ENCODE data around the gene GABBR1. TPM values are rescaled to one million over a fixed set of nuclear protein-coding genes. Genes with fewer than 3 reads are reported as not detected.

The GABBR1 gene
- total RNA-seq, 3 donors from 2014 or later: 26.1 to 49.2 (median 48.4) TPM

DNA sequence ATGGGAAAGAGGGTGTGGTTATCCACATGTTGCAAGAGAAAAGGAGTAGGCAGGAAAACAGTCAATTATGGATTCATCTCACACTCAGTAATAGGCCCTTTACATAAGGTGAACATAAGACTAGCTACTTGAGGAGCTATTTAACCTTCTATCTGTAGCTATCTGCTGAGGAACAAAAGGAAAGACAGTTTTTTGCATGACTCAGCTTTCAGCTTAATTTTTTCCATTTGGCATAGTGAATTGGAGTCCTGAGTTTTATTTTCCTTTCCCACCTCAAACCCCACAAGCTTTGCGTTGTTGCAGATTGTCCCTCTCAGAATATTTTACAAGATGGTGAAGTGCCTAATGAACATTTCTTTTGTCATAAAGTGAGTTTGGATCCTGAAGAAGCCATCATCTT, 105.9 kb downstream of the GABBR1 start:
- H3K9me3 ChIP-seq: no peaks in the 10 kb centered on the region
- intact Hi-C loops (cut with DNase I; ENCODE audit: low total_unique reads): no loop called here
- no peak overlapping the region for H3K27ac ChIP-seq
- H3K4me1 ChIP-seq: no peaks in the 10 kb centered on the region
- no peaks in the 10 kb centered on the region for H3K27me3 ChIP-seq
- no peak for DNase-seq (ENCODE audit: low spot score in 2 of 2)
- H3K4me3 ChIP-seq: no peak overlapping the region
- no peaks in the 10 kb centered on the region for H3K36me3 ChIP-seq
- TF ChIP-seq CTCF (IDR thresholded peaks at IDR 0.05) (no peak), POLR2A (IDR thresholded peaks at IDR 0.05) (no peak), POLR2AphosphoS5 (IDR thresholded peaks at IDR 0.05) (no peak)

DNA sequence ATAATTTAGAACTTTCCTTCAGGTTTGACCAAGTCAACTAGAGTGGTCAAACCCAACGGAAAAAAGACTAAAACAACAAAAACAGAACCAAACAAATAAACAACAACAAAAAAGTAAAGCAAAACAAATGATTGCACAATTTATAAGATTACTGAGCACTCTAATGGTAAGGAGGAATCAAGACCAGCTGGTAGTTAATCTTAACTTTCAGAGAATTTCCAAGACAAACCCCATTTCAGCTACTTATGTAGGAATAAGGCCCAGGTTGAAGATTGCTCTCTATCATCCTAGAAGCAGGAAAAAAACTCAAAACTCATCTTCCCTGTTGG, 107.7 kb downstream of the GABBR1 start:
- no peaks in the 10 kb centered on the region for H3K27me3 ChIP-seq
- no peak for DNase-seq (ENCODE audit: low spot score in 2 of 2)
- no peak overlapping the region for H3K4me3 ChIP-seq
- no peaks in the 10 kb centered on the region for H3K4me1 ChIP-seq
- intact Hi-C loops (cut with DNase I; ENCODE audit: low total_unique reads): no loop called here
- no peaks in the 10 kb centered on the region for H3K9me3 ChIP-seq
- H3K27ac ChIP-seq: no peak overlapping the region
- TF ChIP-seq CTCF (IDR thresholded peaks at IDR 0.05) (no peak), POLR2A (IDR thresholded peaks at IDR 0.05) (no peak), POLR2AphosphoS5 (IDR thresholded peaks at IDR 0.05) (no peak)
- no peaks in the 10 kb centered on the region for H3K36me3 ChIP-seq

DNA sequence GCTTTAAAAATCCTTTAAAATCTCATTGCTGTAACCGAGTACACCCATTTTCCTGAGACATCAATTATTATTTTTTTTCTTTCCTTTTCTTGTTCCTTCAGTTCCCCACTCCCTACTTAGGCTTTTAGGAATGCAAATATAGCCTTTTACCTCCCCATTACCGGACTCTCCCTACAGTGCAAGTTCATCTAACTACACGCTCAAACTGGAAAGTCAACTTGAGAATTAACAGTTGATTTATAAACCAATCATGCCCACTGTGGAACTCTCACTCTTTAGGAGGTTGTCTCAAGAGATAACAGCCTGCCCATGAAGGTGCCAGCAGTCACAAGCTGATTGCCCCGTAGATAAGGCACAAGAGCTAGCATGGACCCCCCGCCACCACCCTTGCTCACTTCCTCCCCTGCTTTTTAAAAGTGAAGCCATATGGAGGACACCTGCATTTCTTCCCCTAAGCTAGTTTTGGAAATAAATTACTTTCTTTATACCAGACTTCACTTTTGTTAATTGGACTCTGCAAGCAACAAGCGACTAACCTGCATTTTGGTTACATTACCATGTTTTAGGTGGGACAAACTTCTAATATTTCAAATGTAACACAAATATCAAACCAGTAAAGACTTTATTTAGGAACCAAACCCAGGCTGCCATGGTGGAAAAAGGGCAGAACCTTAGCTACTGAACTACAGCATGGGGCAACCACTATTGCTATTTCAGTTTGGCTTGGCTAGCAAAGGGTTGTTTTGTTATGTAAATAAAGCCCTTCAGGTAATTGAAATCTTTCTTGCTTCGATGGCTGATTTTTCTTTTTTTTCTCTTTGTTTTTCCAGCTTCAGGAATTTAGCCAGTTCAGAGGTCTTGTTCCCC, 108.3 kb downstream of the GABBR1 start:
- H3K9me3 ChIP-seq: no peaks in the 10 kb centered on the region
- DNase-seq (ENCODE audit: low spot score in 2 of 2): no peak
- intact Hi-C loops (cut with DNase I; ENCODE audit: low total_unique reads): no loop called here
- no peaks in the 10 kb centered on the region for H3K27me3 ChIP-seq
- TF ChIP-seq CTCF (IDR thresholded peaks at IDR 0.05) (no peak), POLR2AphosphoS5 (IDR thresholded peaks at IDR 0.05) (no peak)
- no peaks in the 10 kb centered on the region for H3K4me1 ChIP-seq
- no peak overlapping the region for H3K4me3 ChIP-seq
- H3K27ac ChIP-seq: no peak overlapping the region
- no peaks in the 10 kb centered on the region for H3K36me3 ChIP-seq

- intact Hi-C loops (cut with DNase I; ENCODE audit: low total_unique reads): no loop called here
- TF ChIP-seq POLR2A (IDR thresholded peaks at IDR 0.05) (no peak), CTCF (IDR thresholded peaks at IDR 0.05) (no peak), POLR2AphosphoS5 (IDR thresholded peaks at IDR 0.05) (no peak)
Observed at GRCh38 chr6:29524044-29524443, 108.9 kb downstream of the GABBR1 start.

DNA sequence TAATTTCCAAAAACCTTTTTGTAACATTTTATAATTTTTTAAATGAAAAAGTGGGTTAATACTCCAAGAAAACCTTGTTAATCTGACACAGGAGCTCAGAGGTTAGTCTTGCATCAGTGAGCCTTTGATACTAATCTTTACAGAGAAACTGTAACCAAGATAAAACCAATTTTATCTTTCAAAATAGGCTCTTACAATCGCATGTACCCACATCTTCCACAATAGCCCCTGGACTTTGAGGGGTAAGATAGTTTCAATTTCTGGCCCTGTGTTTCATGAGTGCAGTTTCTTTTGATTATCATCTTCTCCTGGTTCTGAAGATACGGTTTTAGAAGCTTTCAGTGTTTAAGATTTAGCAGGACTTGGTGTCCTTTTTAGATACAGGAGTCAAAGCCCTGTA, 110.8 kb downstream of the GABBR1 start:
- H3K27me3 ChIP-seq: no peaks in the 10 kb centered on the region
- TF ChIP-seq POLR2AphosphoS5 (IDR thresholded peaks at IDR 0.05) (no peak), POLR2A (IDR thresholded peaks at IDR 0.05) (no peak)
- no peaks in the 10 kb centered on the region for H3K9me3 ChIP-seq
- H3K4me1 ChIP-seq: no peaks in the 10 kb centered on the region
- no peak overlapping the region for H3K27ac ChIP-seq
- intact Hi-C loops (cut with DNase I; ENCODE audit: low total_unique reads): loop anchor here (2.0 kb wide), 1 partner anchor 31 kb away; no protein-coding TSS in a partner anchor
- H3K36me3 ChIP-seq: no peaks in the 10 kb centered on the region
- no peak for DNase-seq (ENCODE audit: low spot score in 2 of 2)
- no peak overlapping the region for H3K4me3 ChIP-seq

More at GRCh38 chr6:29524044-29524443, 108.9 kb downstream of the GABBR1 start:
- DNase-seq (ENCODE audit: low spot score in 2 of 2): no peak
- no peak overlapping the region for H3K27ac ChIP-seq
- no peak overlapping the region for H3K4me3 ChIP-seq
- H3K9me3 ChIP-seq: no peaks in the 10 kb centered on the region
- H3K4me1 ChIP-seq: no peaks in the 10 kb centered on the region
- no peaks in the 10 kb centered on the region for H3K36me3 ChIP-seq
- no peaks in the 10 kb centered on the region for H3K27me3 ChIP-seq

Data from breast epithelium (tissue), 4 donors.